PC-9 (cell line): ENCODE measurements around the gene ERCC4. TPM values are rescaled to one million over a fixed set of nuclear protein-coding genes. Genes with fewer than 3 reads are reported as not detected.

Experiments used
- BruUV-seq: library from RNA; stranded (reverse); fragments of 400-500 nt; replicated peaks from 2 replicates; lab custom pipeline; 2021; lab: Mats Ljungman, UMichigan
- CTCF ChIA-PET: fragments of 300-600 bp; sonication (Branson Sonifier 250); formaldehyde crosslinking; loops from one replicate; lab custom pipeline; 2022; ENCODE audit warnings: antibody characterized with exemption; lab: Charles Lee
- POLR2A ChIA-PET: fragments of 300-600 bp; sonication (Branson Sonifier 250); formaldehyde crosslinking; loops from one replicate; lab custom pipeline; 2022; ENCODE audit warnings: antibody characterized with exemption; ENCODE audit not compliant: unreplicated experiment; lab: Charles Lee
- DNase-seq, 2 experiments: peaks; one replicate each; pipeline versions ENCODE4 v3.0.0 to v3.0.0-alpha.2; 2015 to 2022; ENCODE audit warnings: mixed read lengths in 1 of 2
- H2AFZ ChIP-seq: fragments of 200-600 bp; sonication (generic); 2 replicates; pipeline ENCODE4 v1.8.1; 2017; ENCODE audit warnings: antibody characterized with exemption
- H3F3A ChIP-seq: fragments of 200-600 bp; sonication (generic); 2 replicates; pipeline ENCODE4 v1.8.1; 2017; ENCODE audit warnings: antibody characterized with exemption, mild to moderate bottlenecking, low read depth; ENCODE audit not compliant: insufficient read depth
- H3K27ac ChIP-seq: fragments of 200-600 bp; sonication (generic); 2 replicates; pipeline ENCODE4 v1.6.1; 2016; ENCODE audit warnings: mixed run types
- H3K27me3 ChIP-seq: fragments of 200-600 bp; sonication (generic); 2 replicates; pipeline ENCODE4 v1.6.1; 2016; ENCODE audit warnings: low read depth, mixed run types; ENCODE audit not compliant: insufficient read depth
- H3K36me3 ChIP-seq: fragments of 200-600 bp; sonication (generic); 2 replicates; pipeline ENCODE4 v1.6.1; 2016; ENCODE audit warnings: low read depth, mixed run types
- H3K4me1 ChIP-seq: fragments of 200-600 bp; sonication (generic); replicated peaks from 2 replicates; pipeline ENCODE4 v1.6.1; 2016; ENCODE audit warnings: mixed run types; ENCODE audit not compliant: insufficient read depth
- H3K4me2 ChIP-seq: fragments of 200-600 bp; sonication (generic); 2 replicates; pipeline ENCODE4 v1.6.1; 2017; ENCODE audit warnings: mixed run types
- H3K4me3 ChIP-seq: fragments of 200-600 bp; sonication (generic); 2 replicates; pipeline ENCODE4 v1.6.1; 2016; ENCODE audit warnings: mixed run types
- H3K79me2 ChIP-seq: fragments of 200-600 bp; sonication (generic); 2 replicates; pipeline ENCODE4 v1.6.1; 2017; ENCODE audit warnings: low read depth, mixed run types
- H3K9me2 ChIP-seq: fragments of 200-600 bp; sonication (generic); 2 replicates; pipeline ENCODE4 v1.8.1; 2017; ENCODE audit warnings: mild to moderate bottlenecking; ENCODE audit not compliant: insufficient read depth
- H3K9me3 ChIP-seq: fragments of 200-600 bp; sonication (generic); 2 replicates; pipeline ENCODE4 v1.8.1; 2016; ENCODE audit warnings: low read depth; ENCODE audit not compliant: insufficient read depth
- H4K20me1 ChIP-seq: fragments of 200-600 bp; sonication (generic); 2 replicates; pipeline ENCODE4 v1.8.1; 2017; ENCODE audit not compliant: insufficient read depth
- EZH2 ChIP-seq: fragments of 200-600 bp; sonication (generic); IDR thresholded peaks from 2 replicates; pipeline ENCODE4 v1.8.0; 2017; ENCODE audit warnings: antibody characterized with exemption, low read depth
- intact Hi-C: fragments of 100-400 bp; cut with micrococcal nuclease; formaldehyde crosslinking; loops from one replicate; pipeline ENCODE4 v1.10.0; 2022; ENCODE audit not compliant: unreplicated experiment
- total RNA-seq: library from RNA; stranded (reverse); gene quantifications from 2 replicates; pipeline ENCODE4 v1.2.3, GENCODE V29; 2021
- TF ChIP-seq, protein P1 (sequence below): fragments of 200-600 bp; sonication (generic); conservative IDR thresholded peaks from 2 replicates; pipeline ENCODE4 v1.6.1; 2017; ENCODE audit warnings: mixed run types, antibody characterized with exemption, mild to moderate bottlenecking, moderate library complexity

ERCC4 gene
- total RNA-seq, 1 experiment from 2014 or later: 17.4 TPM

DNA sequence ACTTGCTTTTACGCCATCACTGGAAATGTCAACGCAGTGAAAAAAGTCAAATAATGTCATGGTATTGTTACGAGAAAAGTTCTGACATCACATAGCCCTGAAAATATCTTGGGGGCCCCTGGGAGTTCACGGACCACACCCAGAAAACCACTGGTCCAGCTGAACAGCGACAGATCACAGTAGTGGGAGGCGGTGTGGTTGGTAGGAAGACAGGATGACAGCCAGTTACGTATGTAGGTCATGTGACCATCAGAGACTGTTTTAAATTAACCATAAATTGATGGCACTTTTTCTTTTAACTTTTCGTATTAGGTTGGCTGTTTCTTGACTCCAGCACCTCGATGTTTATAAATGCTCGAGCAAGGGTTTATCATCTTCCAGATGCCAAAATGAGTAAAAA is 11.9 kb downstream of the ERCC4 start:
- Histone ChIP-seq H3K4me2 (no peak overlapping the region), H3K4me1 (peaks cover 7% of the 10 kb centered on the region), H3K9me2 (no peaks in the 10 kb centered on the region), H3K27me3 (no peaks in the 10 kb centered on the region), H3K9me3 (0 out of 2 replicates have a peak, but pooled peaks cover 5% of the 10 kb centered on the region), H4K20me1 (no peaks in the 10 kb centered on the region), H3K79me2 (no peaks in the 10 kb centered on the region), H3K4me3 (no peak overlapping the region), H3F3A (0 out of 2 replicates have a peak, but pooled peaks cover 14% of the 10 kb centered on the region), H2AFZ (no peak overlapping the region), H3K27ac (no peak overlapping the region), H3K36me3 (peaks cover 46% of the 10 kb centered on the region)
- intact Hi-C loops: no loop called here
- CTCF ChIA-PET: no interaction called here
- no peak for TF ChIP-seq EZH2
- TF ChIP-seq, protein P1, sequence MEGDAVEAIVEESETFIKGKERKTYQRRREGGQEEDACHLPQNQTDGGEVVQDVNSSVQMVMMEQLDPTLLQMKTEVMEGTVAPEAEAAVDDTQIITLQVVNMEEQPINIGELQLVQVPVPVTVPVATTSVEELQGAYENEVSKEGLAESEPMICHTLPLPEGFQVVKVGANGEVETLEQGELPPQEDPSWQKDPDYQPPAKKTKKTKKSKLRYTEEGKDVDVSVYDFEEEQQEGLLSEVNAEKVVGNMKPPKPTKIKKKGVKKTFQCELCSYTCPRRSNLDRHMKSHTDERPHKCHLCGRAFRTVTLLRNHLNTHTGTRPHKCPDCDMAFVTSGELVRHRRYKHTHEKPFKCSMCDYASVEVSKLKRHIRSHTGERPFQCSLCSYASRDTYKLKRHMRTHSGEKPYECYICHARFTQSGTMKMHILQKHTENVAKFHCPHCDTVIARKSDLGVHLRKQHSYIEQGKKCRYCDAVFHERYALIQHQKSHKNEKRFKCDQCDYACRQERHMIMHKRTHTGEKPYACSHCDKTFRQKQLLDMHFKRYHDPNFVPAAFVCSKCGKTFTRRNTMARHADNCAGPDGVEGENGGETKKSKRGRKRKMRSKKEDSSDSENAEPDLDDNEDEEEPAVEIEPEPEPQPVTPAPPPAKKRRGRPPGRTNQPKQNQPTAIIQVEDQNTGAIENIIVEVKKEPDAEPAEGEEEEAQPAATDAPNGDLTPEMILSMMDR: no peak
- no peak for DNase-seq
- no TSS peak for BruUV-seq
- POLR2A ChIA-PET: no interaction called here

DNA sequence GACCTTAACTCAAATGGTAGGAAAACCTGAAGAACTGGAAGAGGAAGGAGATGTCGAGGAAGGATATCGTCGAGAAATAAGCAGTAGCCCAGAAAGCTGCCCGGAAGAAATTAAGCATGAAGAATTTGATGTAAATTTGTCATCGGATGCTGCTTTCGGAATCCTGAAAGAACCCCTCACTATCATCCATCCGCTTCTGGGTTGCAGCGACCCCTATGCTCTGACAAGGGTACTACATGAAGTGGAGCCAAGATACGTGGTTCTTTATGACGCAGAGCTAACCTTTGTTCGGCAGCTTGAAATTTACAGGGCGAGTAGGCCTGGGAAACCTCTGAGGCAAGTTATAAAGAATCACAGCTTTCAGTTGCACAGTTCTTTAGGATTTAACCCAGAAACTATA is 15.5 kb downstream of the ERCC4 start:
- peaks cover 10% of the 10 kb centered on the region for H3K4me1 ChIP-seq
- H3K79me2 ChIP-seq: no peaks in the 10 kb centered on the region
- no TSS peak for BruUV-seq
- no peak overlapping the region for H2AFZ ChIP-seq
- H3K4me2 ChIP-seq: no peak overlapping the region
- H3K4me3 ChIP-seq: no peak overlapping the region
- no peaks in the 10 kb centered on the region for H3K27me3 ChIP-seq
- no peak overlapping the region for H3K27ac ChIP-seq
- no peak for DNase-seq
- no peaks in the 10 kb centered on the region for H4K20me1 ChIP-seq
- 0 out of 2 replicates have a peak, but pooled peaks cover 5% of the 10 kb centered on the region for H3K9me3 ChIP-seq
- intact Hi-C loops: no loop called here
- ChIA-PET POLR2A (no interaction called here), CTCF (no interaction called here)
- H3K9me2 ChIP-seq: no peaks in the 10 kb centered on the region
- peaks cover 44% of the 10 kb centered on the region for H3K36me3 ChIP-seq
- TF ChIP-seq EZH2: no peak
- TF ChIP-seq, protein P1: peak; percentile 55
- H3F3A ChIP-seq: 0 out of 2 replicates have a peak, but pooled peaks cover 14% of the 10 kb centered on the region

DNA sequence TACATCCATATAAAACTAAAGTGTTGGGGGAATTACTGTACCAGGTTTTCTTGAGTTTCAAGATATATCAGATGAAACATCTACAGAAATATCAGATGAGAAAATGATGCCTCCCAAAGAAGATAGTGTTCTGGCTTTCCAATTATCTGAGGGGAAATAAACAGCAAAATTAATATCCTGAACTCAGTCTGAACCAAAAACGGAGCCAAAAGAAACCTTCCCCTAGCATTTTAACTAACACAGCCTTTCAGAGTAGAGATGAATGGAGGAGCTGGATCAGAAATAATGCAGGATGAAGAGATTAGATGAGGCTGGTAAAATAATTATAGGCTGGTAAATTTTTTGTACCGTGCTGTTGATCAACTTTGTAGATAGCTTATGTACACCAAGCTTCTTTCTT is 16.2 kb downstream of the ERCC4 start:
- Histone ChIP-seq H3K9me3 (0 out of 2 replicates have a peak, but pooled peaks cover 5% of the 10 kb centered on the region), H2AFZ (no peak overlapping the region), H3K79me2 (no peaks in the 10 kb centered on the region), H3K36me3 (peaks cover 44% of the 10 kb centered on the region), H3K27ac (no peak overlapping the region; the same call in 1 of the 2 replicates), H3K9me2 (no peaks in the 10 kb centered on the region), H3K4me3 (no peak overlapping the region), H3K4me2 (peak overlapping the region; percentile 25; the same call in 1 of the 2 replicates), H3K27me3 (no peaks in the 10 kb centered on the region), H4K20me1 (no peaks in the 10 kb centered on the region), H3K4me1 (peaks cover 10% of the 10 kb centered on the region), H3F3A (0 out of 2 replicates have a peak, but pooled peaks cover 14% of the 10 kb centered on the region)
- intact Hi-C loops: no loop called here
- no TSS peak for BruUV-seq
- no peak for TF ChIP-seq EZH2
- TF ChIP-seq, protein P1: no peak
- POLR2A ChIA-PET: no interaction called here
- no peak for DNase-seq
- CTCF ChIA-PET: interaction anchor here (0.6 kb wide), 1 partner anchor 202 kb away, joined by 7 read pairs; no protein-coding TSS in a partner anchor
